HL-60 (cell line): ENCODE results near the gene HS3ST5.

Experiments
- GABPA ChIP-seq: IDR thresholded peaks from 2 replicates; pipeline ENCODE4 v1.6.1; 2012; ENCODE audit warnings: low read depth
- POLR2AphosphoS5 ChIP-seq: IDR thresholded peaks from 2 replicates; pipeline ENCODE4 v1.6.1; 2012; ENCODE audit warnings: low read depth
- REST ChIP-seq: IDR thresholded peaks from 2 replicates; pipeline ENCODE4 v1.6.1; 2012; ENCODE audit warnings: low read depth; ENCODE audit not compliant: insufficient replicate concordance
- SPI1 ChIP-seq: IDR thresholded peaks from 2 replicates; pipeline ENCODE4 v1.6.1; 2012; ENCODE audit warnings: low read depth, mild to moderate bottlenecking, borderline replicate concordance
- TF ChIP-seq, protein P1 (sequence below): IDR thresholded peaks from one replicate; pipeline ENCODE4 v1.5.1; 2011; ENCODE audit warnings: low read length, control low read depth, inconsistent platforms; ENCODE audit not compliant: insufficient read depth

DNA sequence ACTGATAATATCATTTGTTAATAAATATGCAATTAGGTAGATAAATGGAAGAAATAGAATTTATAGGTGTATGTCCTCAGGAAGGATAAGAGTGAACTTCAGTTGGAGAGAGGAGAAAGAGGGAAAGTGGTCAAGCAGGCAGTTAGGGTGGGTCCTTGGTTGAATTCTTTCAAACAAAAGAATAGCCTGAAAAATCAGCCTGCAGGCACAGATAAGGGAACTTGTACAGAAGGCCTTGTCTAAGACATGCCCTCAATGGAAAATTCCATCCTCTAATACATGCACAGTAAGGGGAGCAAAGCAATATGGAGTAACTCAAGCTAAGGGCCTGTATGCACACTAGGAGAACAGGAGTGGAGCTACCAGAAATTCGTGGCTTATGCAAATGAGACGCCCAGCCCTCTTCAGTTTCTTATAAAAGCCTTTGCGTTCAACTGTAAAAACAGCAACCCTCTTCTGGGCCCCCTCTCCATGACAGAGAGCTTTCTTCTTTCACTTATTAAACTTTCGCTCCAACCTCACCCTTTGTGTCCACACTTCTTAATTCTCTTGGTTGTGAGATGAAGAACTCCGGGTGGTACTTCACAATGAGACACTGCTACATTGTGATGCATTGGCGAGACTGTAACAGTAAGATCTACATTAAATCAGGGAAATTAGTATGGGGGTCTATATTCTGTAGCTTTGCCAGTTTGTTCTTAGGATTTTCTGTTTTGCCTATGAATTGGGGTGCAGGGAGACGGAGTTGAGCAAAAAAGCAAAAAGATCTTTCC, 147.0 kb downstream of the HS3ST5 start:
- TF ChIP-seq, protein P1, sequence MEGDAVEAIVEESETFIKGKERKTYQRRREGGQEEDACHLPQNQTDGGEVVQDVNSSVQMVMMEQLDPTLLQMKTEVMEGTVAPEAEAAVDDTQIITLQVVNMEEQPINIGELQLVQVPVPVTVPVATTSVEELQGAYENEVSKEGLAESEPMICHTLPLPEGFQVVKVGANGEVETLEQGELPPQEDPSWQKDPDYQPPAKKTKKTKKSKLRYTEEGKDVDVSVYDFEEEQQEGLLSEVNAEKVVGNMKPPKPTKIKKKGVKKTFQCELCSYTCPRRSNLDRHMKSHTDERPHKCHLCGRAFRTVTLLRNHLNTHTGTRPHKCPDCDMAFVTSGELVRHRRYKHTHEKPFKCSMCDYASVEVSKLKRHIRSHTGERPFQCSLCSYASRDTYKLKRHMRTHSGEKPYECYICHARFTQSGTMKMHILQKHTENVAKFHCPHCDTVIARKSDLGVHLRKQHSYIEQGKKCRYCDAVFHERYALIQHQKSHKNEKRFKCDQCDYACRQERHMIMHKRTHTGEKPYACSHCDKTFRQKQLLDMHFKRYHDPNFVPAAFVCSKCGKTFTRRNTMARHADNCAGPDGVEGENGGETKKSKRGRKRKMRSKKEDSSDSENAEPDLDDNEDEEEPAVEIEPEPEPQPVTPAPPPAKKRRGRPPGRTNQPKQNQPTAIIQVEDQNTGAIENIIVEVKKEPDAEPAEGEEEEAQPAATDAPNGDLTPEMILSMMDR, result no peak
- TF ChIP-seq GABPA, result no peak
- TF ChIP-seq POLR2AphosphoS5, result no peak
- TF ChIP-seq REST, result no peak
- no peak for TF ChIP-seq SPI1
